SK-N-SH treated with all-trans-retinoic acid at 6 μM for 48 hours (cell line): ENCODE measurements around the gene SGTA.

Experiments used
- ATAC-seq: fragments of 200-7000 bp; cut with Tn5 transposase; 3 replicates; pipeline ENCODE4 v1.9.1; 2020; ENCODE audit warnings: mild to moderate bottlenecking, moderate library complexity
- BACH2 ChIP-seq: fragments of 250-450 bp; sonication (Bioruptor Pico); IDR thresholded peaks from 2 replicates; pipeline ENCODE4 v1.9.0; 2021; ENCODE audit warnings: mild to moderate bottlenecking, borderline replicate concordance
- CSDC2 ChIP-seq: fragments of 250-450 bp; sonication (Bioruptor Pico); IDR thresholded peaks from 2 replicates; pipeline ENCODE4 v1.5.0; 2020; ENCODE audit warnings: mild to moderate bottlenecking, moderate library complexity
- ESRRG ChIP-seq: fragments of 250-450 bp; sonication (Bioruptor Pico); IDR thresholded peaks from 2 replicates; pipeline ENCODE4 v1.6.1; 2021; ENCODE audit warnings: mild to moderate bottlenecking
- GLIS3 ChIP-seq: fragments of 250-450 bp; sonication (Bioruptor Pico); IDR thresholded peaks from 2 replicates; pipeline ENCODE4 v1.5.0; 2020; ENCODE audit warnings: mild to moderate bottlenecking, moderate library complexity
- ISL1 ChIP-seq: fragments of 250-450 bp; sonication (Bioruptor Pico); IDR thresholded peaks from 2 replicates; pipeline ENCODE4 v2.1.2; 2022; ENCODE audit warnings: mild to moderate bottlenecking, moderate library complexity
- RARB ChIP-seq: fragments of 250-450 bp; sonication (Bioruptor Pico); IDR thresholded peaks from 2 replicates; pipeline ENCODE4 v1.8.0; 2021; ENCODE audit warnings: mild to moderate bottlenecking, moderate library complexity
- SNAI2 ChIP-seq: fragments of 250-450 bp; sonication (Bioruptor Pico); IDR thresholded peaks from 2 replicates; pipeline ENCODE4 v1.5.0; 2020; ENCODE audit warnings: mild to moderate bottlenecking, moderate library complexity
- TCF4 ChIP-seq: fragments of 250-450 bp; sonication (Bioruptor Pico); IDR thresholded peaks from 2 replicates; pipeline ENCODE4 v1.8.0; 2021; ENCODE audit warnings: mild to moderate bottlenecking, moderate library complexity, borderline replicate concordance
- TOX ChIP-seq: fragments of 250-450 bp; sonication (Bioruptor Pico); IDR thresholded peaks from 2 replicates; pipeline ENCODE4 v1.8.0; 2021; ENCODE audit warnings: mild to moderate bottlenecking, moderate library complexity, borderline replicate concordance
- TSHZ2 ChIP-seq: fragments of 250-450 bp; sonication (Bioruptor Pico); IDR thresholded peaks from 2 replicates; pipeline ENCODE4 v1.5.0; 2020; ENCODE audit warnings: mild to moderate bottlenecking, moderate library complexity
- ZC3H10 ChIP-seq: fragments of 250-450 bp; sonication (Bioruptor Pico); IDR thresholded peaks from 2 replicates; pipeline ENCODE4 v1.5.1; 2021; ENCODE audit warnings: mild to moderate bottlenecking, moderate library complexity
- ZFP3 ChIP-seq: fragments of 250-450 bp; sonication (Bioruptor Pico); IDR thresholded peaks from 2 replicates; pipeline ENCODE4 v1.5.0; 2020; ENCODE audit warnings: mild to moderate bottlenecking, moderate library complexity
- ZFP30 ChIP-seq: fragments of 450-650 bp; formaldehyde crosslinking; IDR thresholded peaks from 2 replicates; pipeline ENCODE4 v1.5.0; 2022; ENCODE audit warnings: mild to moderate bottlenecking, moderate library complexity
- ZNF565 ChIP-seq: fragments of 450-650 bp; formaldehyde crosslinking; conservative IDR thresholded peaks from 2 replicates; pipeline ENCODE4 v1.5.0; 2020; ENCODE audit warnings: low read depth, mild to moderate bottlenecking, moderate library complexity
- ZNF8 ChIP-seq: fragments of 450-650 bp; formaldehyde crosslinking; IDR thresholded peaks from 2 replicates; pipeline ENCODE4 v1.5.0; 2020; ENCODE audit warnings: mild to moderate bottlenecking, moderate library complexity
- TF ChIP-seq, protein P1 (sequence below): fragments of 250-450 bp; sonication (Bioruptor Pico); IDR thresholded peaks from 2 replicates; pipeline ENCODE4 v1.5.1; 2020; ENCODE audit warnings: low read depth, mild to moderate bottlenecking, moderate library complexity
- TF ChIP-seq, protein P2 (sequence below): fragments of 250-450 bp; sonication (Bioruptor Pico); IDR thresholded peaks from 2 replicates; pipeline ENCODE4 v1.5.1; 2021; ENCODE audit warnings: mild to moderate bottlenecking, moderate library complexity
- TF ChIP-seq, protein P3 (sequence below): fragments of 250-450 bp; sonication (Bioruptor Pico); IDR thresholded peaks from 2 replicates; pipeline ENCODE4 v1.8.0; 2020; ENCODE audit warnings: mild to moderate bottlenecking, moderate library complexity, borderline replicate concordance

SGTA gene

DNA sequence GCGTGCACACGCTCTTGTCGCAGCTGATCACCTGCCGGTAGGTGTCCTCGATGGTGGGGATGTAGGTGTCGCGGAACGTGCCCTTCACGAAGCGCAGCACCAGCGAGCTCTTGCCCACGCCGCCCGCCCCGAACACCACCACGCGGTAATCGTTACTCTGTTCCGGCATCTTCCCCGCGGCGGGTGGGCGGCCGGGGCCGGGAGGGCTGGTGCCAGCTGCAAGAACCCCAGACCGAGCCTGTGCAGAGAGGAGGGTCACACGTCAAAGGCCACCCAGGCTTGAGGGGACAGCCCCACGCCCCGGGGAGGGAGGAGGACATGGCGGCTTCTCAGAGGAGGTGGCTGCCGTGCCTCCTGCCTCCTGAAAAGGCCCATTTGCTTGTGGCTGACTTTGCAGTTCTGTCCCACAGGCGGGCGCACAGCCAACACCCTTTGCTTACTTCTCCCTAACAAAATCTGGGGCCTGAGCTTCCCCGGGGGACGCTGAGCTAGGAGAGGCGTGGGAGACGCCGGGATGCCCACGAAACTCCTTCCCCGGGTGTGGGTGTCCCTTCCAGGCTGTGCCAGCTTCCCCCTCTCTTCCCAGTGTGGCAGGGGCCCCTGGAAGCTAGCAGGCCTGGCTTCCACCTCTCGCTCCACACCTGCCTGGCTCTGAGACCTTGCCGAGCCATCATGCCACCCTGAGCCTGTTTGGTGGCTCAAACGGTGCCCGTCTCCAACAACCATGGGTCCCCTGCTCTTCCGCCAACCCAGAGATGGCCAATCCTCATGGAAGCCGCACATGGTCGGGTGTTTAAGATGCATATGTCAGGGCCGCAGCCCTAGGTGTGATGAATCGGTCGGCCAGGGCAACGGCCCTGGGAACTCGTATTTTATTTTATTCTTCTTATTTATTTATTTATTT is 65.2 kb downstream of the SGTA start:
- ATAC-seq: no peak
- no peak for TF ChIP-seq ZFP3
- TF ChIP-seq RARB (CRISPR knock-in tag): no peak
- TF ChIP-seq TSHZ2: no peak
- TF ChIP-seq, protein P1, sequence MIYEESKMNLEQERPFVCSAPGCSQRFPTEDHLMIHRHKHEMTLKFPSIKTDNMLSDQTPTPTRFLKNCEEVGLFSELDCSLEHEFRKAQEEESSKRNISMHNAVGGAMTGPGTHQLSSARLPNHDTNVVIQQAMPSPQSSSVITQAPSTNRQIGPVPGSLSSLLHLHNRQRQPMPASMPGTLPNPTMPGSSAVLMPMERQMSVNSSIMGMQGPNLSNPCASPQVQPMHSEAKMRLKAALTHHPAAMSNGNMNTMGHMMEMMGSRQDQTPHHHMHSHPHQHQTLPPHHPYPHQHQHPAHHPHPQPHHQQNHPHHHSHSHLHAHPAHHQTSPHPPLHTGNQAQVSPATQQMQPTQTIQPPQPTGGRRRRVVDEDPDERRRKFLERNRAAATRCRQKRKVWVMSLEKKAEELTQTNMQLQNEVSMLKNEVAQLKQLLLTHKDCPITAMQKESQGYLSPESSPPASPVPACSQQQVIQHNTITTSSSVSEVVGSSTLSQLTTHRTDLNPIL (CRISPR knock-in tag): no peak
- TF ChIP-seq ZC3H10 (CRISPR knock-in tag): no peak
- no peak for TF ChIP-seq ESRRG (CRISPR knock-in tag)
- TF ChIP-seq, protein P2, sequence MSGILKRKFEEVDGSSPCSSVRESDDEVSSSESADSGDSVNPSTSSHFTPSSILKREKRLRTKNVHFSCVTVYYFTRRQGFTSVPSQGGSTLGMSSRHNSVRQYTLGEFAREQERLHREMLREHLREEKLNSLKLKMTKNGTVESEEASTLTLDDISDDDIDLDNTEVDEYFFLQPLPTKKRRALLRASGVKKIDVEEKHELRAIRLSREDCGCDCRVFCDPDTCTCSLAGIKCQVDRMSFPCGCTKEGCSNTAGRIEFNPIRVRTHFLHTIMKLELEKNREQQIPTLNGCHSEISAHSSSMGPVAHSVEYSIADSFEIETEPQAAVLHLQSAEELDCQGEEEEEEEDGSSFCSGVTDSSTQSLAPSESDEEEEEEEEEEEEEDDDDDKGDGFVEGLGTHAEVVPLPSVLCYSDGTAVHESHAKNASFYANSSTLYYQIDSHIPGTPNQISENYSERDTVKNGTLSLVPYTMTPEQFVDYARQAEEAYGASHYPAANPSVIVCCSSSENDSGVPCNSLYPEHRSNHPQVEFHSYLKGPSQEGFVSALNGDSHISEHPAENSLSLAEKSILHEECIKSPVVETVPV (CRISPR knock-in tag): no peak
- no peak for TF ChIP-seq TCF4
- TF ChIP-seq SNAI2 (CRISPR knock-in tag): no peak
- no peak for TF ChIP-seq CSDC2 (CRISPR knock-in tag)
- no peak for TF ChIP-seq ISL1 (CRISPR knock-in tag)
- no peak for TF ChIP-seq ZNF565 (CRISPR knock-in tag)
- no peak for TF ChIP-seq ZNF8 (CRISPR knock-in tag)
- no peak for TF ChIP-seq GLIS3 (CRISPR knock-in tag)
- no peak for TF ChIP-seq BACH2
- no peak for TF ChIP-seq TOX (CRISPR knock-in tag)
- TF ChIP-seq, all 23 proteins: peak for 0

DNA sequence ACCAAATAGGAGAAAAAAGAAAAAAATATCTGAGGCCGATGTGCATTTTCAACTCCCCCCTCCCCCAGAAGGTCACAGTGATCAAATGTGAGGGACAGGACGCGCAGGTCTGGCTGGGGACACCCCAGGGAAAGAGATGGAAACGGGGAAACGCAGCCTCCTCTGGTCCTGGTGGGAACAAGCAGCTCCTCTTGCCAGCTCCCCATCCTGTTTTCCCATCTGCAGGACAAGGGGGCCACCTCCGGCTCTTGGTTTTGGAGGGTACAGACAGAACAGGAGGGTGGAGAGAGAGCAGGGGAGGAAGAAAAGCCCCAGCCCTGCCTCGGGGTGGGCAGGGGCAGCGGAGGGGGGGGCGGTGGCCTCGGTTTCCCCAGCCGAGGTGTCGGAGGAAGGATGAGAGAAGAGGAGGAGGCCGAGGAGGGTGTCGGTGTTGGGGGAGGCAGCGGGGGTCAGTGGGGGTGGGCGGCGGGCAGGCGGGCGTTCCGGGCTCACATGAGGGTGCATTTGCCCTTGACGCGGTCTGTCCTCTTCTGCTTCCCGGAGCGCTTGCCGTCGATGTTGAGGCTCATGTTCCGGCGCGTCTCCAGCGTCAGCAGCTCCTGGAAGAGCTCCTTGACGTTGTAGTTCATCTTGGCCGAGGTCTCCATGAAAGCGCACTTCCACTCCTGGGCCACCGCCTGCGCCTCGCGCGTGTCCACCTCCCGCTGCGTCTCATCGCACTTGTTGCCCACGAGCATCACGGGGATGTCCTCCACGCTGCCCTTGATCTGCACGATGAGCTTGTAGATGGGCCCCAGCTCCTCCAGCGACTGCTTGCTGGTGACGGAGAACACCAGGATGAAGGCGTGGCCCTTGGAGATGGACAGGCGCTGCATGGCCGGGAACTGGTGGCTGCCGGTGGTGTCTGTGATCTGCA is 66.1 kb downstream of the SGTA start:
- TF ChIP-seq TSHZ2: no peak
- no peak for TF ChIP-seq CSDC2 (CRISPR knock-in tag)
- TF ChIP-seq, protein P3, sequence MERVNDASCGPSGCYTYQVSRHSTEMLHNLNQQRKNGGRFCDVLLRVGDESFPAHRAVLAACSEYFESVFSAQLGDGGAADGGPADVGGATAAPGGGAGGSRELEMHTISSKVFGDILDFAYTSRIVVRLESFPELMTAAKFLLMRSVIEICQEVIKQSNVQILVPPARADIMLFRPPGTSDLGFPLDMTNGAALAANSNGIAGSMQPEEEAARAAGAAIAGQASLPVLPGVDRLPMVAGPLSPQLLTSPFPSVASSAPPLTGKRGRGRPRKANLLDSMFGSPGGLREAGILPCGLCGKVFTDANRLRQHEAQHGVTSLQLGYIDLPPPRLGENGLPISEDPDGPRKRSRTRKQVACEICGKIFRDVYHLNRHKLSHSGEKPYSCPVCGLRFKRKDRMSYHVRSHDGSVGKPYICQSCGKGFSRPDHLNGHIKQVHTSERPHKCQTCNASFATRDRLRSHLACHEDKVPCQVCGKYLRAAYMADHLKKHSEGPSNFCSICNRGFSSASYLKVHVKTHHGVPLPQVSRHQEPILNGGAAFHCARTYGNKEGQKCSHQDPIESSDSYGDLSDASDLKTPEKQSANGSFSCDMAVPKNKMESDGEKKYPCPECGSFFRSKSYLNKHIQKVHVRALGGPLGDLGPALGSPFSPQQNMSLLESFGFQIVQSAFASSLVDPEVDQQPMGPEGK (CRISPR knock-in tag): no peak
- no peak for TF ChIP-seq ZFP30 (CRISPR knock-in tag)
- no peak for ATAC-seq
